GM19438 (cell line): ENCODE measurements around the gene OGFRL1.
"Not testable (repeated sequence)": the region's sequence is repeated elsewhere in the genome, so short reads cannot be mapped to it uniquely, and the experiment has no call there.

Source experiments
- ATAC-seq: cut with Tn5 transposase; IDR thresholded peaks from one replicate; pipeline ENCODE4 v1.9.1; 2021; ENCODE audit warnings: low read depth; ENCODE audit not compliant: unreplicated experiment

OGFRL1 gene

DNA sequence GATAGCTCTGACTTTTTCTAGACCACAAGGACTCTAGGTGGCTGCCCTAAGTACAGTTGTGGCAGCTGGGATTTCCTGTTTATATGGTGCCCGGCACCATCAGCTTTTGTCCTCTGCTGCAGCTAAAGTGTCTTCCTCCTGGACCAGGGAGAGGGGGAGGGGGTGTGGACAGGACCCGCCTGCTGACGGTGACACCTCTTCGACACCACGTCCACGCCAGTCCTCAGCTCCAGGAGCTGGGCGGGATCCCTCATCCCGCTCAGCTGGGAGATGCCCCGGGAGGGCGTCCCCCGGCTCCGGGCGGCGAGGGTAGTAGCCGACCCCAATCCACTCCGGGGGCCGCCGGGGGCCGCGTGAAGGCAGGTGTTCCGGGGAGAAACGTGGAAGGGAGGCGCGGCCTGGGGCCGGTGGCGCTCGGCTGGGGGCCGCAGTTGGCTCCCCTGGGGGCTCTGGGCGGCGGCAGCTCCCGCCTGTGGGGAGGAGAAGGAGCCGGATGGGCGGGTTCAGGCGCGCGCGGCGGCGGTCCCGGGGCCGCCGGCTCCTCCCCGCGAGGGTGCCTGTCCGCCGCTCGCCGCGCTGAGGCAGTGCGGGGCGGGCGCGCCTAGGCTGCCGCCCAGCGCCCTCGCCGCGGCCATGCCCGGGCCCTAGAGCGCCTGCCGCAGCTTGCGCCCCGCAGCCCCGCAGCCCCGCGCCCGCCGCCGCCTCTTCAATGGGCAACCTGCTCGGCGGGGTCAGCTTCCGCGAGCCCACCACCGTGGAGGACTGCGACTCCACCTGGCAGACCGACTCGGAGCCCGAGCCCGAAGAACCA is at the start of gene OGFRL1:
Gene OGFRL1, plus strand, starts transcription at position 584 of the 811 bp plus-strand sequence. Its CDS starts 126 bp downstream, at position 710.
- peak; percentile 80 for ATAC-seq

DNA sequence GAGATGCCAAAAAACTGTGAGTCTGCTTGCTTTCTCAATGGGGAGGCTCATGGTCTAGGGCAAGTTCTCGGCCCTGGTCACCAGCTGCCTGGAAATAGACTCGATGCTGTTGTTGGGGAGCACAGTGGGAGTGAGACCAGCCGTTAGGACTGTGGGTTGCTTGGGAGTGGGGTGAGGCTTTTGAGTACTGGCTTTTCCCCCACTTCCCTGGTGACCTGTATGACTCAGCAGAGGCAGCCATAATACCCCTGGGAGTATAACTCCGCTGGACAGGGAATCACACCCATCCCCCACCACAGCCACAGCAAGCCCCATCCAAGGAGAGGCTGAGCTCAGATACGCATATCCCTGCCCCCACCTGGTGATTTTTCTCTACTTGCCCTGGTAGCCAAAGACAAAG is 48.9 kb upstream of the OGFRL1 start:
- no peak for ATAC-seq

DNA sequence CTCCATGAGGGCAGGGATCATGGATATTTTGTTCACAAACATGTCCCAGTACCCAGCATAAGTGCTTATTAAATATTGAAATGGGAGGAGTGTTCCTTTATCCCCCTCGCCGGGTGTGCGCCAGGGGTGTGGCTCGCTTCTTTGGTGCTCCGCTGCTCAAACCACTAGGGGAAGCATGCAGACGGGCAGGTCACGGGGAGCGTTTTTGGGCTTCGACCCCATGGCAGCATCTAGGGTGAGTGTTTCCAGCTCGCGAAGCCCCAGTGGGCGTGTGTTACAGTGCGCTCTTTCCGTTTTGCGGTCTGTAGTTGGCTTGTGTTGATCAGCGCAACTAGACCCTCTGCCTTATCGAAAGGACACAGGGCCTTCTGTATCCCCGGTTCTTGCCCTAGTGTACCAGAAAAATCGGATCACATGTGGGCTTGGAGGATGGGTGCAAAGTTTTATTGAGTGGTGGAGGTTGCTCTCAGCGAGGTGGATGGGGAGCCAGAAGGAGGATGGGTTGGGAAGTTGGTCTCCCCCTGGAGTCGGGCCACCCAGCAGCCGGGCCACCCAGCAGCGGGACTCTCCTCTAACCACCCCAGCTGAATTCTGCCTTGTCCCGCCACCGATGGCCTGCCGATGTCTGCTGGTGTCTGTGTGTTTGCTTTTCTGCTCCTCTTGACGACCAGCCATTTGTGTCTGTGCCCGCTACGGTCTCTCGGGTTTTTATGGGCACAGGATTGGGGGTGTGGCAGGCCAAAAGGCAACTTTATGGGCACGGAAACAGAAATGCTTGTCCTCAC is 43.2 kb upstream of the OGFRL1 start:
- no peak for ATAC-seq

DNA sequence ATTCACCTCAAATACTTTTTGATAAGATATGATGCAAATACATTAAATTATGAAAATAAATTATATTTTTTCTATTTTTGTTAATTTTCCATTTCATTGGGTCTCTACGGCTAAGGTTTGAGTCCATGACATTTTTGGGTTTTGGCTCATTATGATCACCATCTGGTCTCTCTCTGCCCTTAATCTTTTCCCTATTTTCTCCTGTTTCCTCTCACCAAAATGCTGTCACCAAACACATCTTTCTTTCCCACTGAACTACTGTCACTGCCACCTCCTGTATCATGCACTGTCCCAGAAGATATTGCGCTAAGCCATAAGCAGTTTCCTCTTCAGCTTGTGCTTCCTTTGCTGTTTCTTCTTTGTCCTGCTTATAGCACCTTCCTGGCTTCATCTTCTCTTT is 42.0 kb upstream of the OGFRL1 start:
- ATAC-seq: no peak

DNA sequence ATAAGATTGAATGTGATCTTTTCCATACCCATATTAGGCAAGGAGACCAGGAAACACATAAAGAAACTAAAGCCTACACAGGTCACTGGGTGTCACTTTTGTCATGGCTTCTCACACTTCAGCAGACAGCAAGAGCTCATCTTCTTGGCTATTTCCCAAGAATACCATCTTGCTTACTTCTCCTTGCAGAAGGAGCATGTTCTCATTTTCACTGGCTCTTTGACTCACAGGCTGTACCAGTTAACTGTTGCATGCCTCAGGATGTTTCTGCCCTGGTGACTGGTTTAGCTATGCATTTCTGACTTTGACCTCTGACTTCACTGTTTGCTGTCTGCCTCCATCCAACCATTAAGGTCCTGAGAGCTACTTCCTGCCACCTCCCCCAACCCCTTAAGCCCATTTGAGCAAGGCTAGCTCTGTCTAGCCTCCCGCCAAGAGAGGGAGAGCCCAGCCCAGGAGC is 40.3 kb upstream of the OGFRL1 start:
- ATAC-seq: peak; percentile 62

DNA sequence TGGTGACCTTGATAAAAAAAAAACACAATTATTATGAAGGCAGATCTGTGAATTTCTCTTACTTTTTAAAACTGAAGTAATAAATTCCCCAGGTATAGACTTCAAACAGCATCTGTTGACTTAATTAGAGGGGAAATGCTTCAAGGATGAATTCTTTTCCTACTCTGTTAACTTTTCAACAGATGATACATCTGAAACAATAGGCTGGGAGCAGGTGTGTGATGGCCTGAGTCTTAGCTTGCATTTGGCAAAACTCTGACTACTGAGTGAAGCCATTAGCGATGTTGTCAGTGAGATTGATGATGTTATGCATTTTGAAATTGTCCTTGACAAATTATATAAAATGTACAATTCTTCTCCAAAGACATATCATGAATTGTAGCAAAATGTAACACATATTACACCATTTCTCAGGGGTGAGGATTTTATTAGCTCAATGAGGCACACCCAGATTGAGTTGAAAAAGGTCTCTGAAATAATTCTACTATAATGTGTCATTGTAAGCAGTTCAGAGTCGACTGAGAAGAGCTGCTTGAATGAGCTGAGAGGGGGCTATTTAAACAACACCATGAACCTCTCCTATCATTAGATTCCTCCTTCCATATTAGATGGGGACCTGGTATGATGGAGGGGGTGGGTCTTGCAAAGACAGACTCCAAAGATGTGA is 39.6 kb upstream of the OGFRL1 start:
- no peak for ATAC-seq

DNA sequence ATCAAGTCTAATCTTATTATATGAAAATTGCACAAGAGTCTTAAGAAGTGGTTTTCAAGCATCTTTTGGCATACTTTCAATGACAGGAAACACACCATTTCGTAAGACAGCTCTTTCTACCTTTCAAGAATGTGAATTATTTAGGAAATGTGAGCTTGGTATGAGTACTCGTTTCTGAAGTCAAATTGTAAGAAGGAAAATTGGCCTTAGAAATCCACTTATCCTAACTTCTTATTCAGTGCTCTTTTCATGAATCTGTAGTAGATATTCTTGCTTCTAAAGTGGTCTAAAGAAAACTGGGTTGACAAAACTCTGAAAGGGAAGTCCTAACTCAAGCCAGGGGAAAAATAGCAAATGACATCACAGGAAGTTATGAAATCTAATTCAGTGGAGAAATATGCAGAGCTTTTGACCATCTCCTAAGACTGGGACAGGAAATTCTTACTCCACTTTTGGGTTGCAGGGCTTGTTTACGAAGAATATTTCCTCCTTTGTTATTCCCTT is 38.5 kb upstream of the OGFRL1 start:
- no peak for ATAC-seq

DNA sequence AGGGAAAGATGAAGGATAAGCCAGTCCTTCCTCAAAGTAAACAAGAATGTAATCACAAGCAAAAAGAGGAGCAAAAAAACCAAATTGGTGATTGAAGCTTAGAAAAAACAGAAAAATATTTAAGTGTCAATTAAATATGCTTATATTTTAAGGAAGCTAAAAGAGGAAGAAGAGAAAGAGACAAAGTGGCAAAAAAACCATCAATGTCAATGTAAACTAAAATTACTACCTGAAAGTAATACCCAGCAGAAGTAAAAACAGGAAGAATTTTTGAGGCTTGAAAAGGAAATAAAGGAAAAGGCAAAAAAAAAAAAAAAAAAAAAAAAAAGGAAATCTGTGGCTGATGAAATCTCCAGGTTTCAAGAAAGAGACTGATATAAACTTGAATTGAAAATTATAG is 36.2 kb upstream of the OGFRL1 start:
- ATAC-seq: no peak

DNA sequence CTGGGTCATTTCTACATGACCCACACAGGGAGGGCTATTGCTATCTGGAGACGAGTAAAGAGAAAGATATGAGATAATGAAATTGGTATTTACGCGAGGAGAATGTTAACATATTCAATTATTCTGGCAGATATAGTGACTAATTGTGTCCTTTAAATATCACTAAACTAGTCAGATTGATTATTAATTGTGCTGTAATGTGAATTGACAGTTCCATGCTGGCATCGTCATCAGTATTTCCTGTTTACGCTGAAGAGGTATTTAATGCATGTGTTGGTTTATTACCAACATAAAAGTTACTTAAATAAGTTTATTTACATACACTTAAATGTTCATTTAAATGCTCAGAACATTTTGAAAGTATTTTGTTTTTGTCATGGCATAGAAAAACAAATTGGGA is 35.7 kb upstream of the OGFRL1 start:
- ATAC-seq: no peak

DNA sequence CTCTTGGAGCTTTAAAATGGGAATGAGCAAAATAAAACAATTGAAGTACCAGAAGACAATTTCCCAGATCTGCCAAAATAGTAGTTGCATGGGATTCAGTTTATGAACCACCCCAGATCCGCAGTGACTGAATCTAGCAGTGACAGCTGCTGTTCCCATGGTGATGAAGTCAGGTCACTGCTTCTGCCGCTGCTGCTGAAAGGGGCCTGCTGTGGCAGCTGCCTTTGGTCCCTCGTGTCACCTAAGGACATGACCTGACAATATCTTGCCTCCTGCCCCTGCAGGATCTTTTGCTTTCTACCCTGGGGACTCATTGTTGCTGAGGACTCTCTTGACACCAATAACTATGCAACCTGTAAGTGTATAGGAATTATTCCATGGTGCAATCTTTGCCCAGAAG is 34.3 kb upstream of the OGFRL1 start:
- no peak for ATAC-seq

DNA sequence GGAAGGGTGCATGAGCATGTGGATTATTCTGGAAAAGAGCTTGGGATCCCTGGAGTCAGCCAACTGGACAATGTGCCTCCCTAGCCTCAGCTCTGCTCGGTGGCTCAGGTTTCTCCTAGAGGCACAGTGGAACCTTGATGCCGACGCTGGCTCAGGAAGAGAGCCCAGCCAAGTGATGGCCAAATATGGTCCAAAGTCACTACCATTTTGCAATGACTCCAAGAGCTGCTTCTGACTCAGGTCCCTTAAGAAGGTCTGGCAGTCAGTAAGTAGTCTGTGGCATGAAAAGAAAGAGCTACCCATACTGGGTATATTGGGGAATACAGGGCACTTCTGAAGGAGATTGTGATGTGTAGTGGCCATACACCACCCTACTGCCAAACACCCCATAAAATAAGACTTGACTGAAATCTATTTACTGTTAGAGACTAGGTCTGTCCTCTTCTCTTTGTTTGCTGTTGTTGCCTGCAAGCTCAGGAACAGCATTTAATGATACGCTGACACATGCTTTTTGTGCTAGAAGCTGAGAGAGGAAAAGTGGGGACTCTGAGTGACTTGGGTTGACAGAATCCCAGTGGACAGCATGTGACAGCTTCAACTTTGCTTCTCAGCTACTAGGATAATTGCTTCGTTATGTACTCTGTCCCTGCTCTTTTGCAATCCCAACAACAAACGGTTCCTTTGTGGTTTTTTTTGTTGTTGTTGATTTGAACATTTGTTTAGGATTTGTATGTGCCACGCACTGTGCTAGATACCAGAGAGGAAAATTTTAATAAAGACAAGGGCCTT is 30.3 kb upstream of the OGFRL1 start:
- ATAC-seq: no peak

DNA sequence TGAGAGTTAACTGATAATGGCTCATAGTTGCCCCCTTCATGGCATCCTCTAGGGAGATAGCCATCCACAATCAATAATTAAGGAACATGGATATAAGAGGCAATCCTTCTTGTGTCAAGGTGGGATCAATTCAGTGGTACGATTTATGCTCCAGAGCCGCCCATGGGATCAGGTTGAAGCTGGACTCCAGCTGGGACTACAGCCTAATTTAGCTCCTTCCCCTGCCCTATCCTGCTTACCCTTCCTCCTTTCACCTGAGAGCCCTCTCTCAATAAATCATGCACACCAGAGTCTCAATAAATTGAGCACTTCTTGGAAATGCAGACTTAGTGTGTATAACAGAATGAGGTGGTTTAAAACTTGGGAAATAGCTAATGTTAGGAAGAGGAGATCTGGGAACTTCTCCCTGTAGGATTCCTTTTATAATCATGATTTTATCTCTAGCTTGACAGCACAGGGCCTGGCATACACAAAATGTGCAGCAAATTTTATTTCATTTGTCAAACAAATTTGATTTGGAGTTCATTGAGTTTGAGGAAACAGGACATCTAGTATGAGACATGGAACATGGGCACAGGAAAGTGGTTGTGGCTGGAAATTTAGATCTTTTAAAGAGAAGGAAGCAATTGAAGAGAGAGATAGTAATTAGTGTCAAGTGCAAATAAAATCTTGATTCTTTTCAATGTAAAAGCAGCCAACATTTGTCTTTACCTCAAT is 28.6 kb upstream of the OGFRL1 start:
- ATAC-seq: no peak

DNA sequence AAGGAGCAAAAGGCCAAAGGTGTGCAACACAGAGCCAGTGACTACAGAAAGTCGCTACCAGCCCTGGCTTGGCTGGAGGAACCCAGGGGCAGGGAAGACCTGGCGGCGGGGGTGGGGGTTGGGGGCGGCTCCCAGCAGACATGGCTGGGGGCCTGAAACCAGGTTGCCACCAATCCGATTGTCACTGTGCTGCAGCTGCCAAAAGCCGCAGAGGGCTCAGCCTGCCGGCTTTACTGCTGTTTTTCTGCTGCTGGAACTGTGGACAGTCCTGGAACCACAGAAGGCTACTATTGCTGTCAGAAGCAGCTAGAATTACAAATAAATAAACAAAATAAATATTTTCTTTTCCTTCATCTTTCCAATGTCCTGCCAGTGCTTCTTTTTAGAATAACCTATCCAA is 25.7 kb upstream of the OGFRL1 start:
- no peak for ATAC-seq

DNA sequence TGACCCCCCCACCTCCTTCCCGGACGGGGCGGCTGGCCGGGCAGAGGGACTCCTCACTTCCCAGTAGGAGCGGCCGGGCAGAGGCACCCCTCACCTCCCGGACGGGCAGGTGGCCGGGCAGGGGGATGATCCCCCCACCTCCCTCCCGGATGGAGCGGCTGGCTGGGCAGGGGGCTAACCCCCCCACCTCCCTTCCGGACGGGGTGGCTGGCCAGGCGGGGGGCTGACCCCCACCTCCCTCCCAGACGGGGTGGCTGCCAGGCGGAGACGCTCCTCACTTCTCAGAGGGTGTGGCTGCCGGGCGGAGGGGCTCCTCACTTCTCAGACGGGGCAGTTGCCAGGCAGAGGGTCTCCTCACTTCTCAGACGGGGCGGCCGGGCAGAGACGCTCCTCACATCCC is 22.2 kb upstream of the OGFRL1 start:
- ATAC-seq: not testable (repeated sequence)

DNA sequence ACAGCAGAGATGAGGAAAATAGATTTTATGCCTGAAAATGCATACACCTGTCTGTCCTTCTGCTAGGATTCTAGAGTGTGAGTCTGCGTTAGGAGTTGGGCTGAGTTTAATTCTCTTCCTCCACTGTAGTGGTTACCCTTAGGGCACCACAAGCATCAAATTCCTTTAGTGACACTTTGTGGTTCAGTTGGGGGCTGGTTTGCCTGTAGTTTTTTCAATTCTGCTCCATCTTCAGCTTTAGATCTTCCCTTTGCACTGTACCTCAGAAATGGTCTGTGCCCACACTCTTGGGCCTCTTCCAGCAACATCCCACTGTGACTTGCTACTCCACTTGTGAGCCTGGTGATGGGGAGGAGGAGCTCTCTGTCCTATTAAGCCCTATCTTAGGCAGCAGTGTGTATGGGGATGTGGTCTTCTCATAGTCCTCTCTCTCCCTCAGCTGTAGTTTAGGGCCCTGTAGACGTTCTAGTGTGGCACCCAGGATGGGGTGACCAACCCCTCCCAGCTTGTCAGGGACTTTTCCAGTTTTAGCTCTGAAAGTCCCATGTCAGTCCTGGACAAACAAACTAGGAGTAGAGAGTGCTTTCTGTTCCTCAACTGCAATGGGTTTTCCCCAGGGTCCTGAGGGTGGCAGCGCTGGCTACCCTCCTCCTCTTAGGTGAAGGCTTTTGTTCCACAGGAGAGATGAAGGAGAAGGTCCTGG is 19.7 kb upstream of the OGFRL1 start:
- ATAC-seq: peak; percentile 76

DNA sequence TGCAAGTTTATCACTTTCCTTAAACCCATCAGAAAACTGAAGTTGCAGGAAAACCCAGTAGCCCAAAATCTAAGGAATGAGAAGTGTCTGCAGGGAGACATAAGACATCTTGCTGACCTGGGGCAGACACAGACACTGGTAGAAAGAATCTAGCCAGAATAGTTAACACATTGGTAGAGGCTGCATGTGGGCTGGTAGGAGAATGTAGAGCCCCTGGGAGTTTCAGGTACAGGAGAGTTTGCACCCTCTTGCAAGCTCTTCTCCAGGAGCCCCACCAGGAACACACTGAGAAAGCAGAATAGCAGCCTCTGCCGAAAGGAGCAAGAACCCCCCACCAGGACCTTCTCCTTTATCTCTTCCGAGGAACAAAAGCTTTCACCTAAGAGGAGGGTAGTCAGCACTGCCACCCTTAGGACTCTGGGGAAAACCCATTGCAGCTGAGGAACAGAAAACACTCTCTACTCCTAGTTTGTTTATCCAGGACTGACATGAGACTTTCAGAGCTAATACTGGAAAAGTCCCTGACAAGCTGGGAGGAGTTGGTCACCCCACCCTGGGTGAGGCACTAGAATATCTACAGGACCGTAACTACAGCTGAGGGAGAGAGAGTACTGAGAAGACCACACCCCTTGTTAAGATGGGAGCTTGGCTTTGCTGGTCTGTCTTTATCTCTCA is 10.5 kb upstream of the OGFRL1 start:
- ATAC-seq: no peak

DNA sequence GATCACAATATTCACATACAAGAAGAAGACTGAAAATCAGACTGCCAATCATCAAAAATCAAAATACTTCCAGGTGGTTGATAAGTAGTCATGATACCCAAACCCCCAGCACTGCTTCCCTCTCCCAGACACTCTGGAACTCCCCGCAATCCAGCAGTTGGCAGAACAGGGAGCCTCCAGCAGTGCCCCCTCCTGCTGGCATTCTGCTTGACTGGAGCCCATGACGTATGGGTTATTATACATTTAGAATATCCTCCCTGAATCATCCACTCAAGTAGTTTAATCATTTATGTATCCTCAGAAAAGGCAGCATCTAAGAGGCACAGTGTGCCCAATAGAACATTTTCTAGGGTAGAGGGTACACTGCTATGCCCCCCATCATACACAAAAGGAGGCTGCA is 9.3 kb upstream of the OGFRL1 start:
- no peak for ATAC-seq

DNA sequence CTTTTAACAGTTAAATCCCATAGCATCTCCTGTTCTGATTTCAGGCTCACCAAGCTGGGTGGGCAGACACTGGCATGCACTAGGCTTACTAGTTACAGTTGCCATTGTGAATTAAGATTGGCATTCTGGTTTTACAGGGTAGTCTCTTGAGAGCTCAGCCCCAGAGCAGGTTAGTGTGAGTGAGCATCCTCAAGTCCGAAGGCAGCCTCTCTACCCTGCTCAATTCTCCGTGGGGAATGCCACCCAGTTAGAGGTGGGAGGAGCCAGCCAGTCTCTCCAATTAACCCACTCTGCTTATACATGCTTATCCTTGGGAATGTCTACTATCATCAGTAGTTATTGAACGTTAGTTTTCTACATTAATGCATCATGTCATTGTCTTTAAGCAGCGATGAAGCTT is 8.9 kb upstream of the OGFRL1 start:
- ATAC-seq: no peak

DNA sequence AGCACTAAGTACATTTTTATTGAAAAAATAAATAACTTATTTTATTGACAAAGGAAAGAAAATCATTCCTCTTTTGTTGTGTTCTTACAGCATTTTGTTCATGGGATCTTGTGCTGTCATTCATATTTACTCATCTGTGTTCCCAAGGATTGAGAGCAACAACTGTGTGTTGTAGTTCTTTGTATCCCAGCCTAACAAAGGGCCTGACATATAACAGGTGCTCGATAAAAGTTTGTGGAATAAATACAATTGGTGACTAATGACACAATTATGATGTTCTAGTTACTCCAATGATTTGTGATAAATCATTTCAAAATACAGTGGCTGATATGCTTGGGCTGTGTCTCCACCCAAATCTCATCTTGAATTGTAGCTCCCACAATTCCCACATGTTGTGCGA is 7.9 kb upstream of the OGFRL1 start:
- no peak for ATAC-seq
